Left ventricle myocardium inferior (tissue), 1 donor: ENCODE data around the gene U2SURP. TPM values are rescaled to one million over a fixed set of nuclear protein-coding genes. Genes with fewer than 3 reads are reported as not detected.

Experiments used
- DNase-seq: peaks from one replicate; pipeline ENCODE4 v3.0.0-alpha.2; 2020
- H3K27ac ChIP-seq: fragments of 200-600 bp; replicated peaks from 2 replicates; pipeline ENCODE4 v1.8.0; 2021
- H3K27me3 ChIP-seq: fragments of 200-600 bp; 2 replicates; pipeline ENCODE4 v1.8.0; 2021; ENCODE audit warnings: low read depth
- H3K36me3 ChIP-seq: fragments of 200-600 bp; 2 replicates; pipeline ENCODE4 v1.8.0; 2021
- H3K4me1 ChIP-seq: fragments of 200-600 bp; 2 replicates; pipeline ENCODE4 v1.8.0; 2021
- H3K4me3 ChIP-seq: fragments of 200-600 bp; 2 replicates; pipeline ENCODE4 v1.8.0; 2021; ENCODE audit warnings: mild to moderate bottlenecking, moderate library complexity
- H3K9me3 ChIP-seq: fragments of 200-600 bp; replicated peaks from 2 replicates; pipeline ENCODE4 v1.8.0; 2021
- intact Hi-C: fragments of 100-400 bp; cut with micrococcal nuclease; formaldehyde crosslinking; loops from one replicate; pipeline ENCODE4 v1.11.0; 2022
- total RNA-seq: library from RNA; stranded (reverse); fragmentation: NEBNext Ultra II Directional; extraction: Animal tissue kit (Norgen Biotek cat#: 25700); gene quantifications from one replicate; pipeline ENCODE4 v1.2.1, GENCODE V29; 2021
- TF ChIP-seq, protein P1 (sequence below): fragments of 200-600 bp; IDR thresholded peaks from 2 replicates; pipeline ENCODE4 v1.8.0; 2021; ENCODE audit warnings: antibody characterized with exemption, mild to moderate bottlenecking, borderline replicate concordance
- donor health status: DM: no; HTN: yes; CAD: no; lungs with severe emphysema.

U2SURP gene
- total RNA-seq, 1 donor from 2014 or later, result 43.7 TPM

DNA sequence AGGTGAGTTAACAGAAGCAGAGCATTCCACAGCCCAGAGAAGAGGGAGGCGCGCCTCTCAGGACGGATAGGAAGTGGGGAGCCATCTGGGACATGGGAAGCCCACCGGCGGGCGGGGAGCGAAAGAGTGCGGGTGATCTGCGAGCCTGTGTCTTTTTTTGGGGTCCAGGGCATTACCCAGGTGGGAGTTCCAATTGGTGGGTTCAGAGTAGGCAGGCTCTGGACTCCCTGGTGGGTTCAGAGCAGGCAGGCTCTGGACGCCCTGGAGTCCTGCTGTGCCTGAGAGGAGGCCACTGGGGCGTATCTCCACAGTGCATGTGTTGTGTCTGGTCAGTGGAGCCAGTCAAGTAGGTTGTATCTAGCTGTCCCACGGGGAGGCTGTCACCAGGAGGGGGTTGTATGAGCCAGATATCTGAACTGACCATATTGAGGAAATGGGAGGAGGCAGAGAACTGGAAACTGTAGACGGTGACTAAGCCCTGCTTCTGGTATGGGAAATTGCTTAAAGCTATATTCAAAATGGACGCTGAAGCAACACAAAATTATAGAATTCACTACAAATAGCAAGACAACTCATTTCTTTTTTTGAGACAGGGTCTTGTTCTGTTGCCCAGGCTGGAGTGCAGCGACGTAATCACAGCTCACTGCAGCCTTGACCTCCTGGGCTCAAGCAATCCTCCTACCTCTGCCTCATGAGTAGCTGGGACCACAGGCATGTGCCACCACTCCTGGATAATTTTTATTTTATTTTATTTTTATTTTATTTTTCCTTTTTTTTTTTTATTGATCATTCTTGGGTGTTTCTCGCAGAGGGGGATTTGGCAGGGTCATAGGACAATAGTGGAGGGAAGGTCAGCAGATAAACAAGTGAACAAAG, 83.7 kb downstream of the U2SURP start:
- TF ChIP-seq, protein P1, sequence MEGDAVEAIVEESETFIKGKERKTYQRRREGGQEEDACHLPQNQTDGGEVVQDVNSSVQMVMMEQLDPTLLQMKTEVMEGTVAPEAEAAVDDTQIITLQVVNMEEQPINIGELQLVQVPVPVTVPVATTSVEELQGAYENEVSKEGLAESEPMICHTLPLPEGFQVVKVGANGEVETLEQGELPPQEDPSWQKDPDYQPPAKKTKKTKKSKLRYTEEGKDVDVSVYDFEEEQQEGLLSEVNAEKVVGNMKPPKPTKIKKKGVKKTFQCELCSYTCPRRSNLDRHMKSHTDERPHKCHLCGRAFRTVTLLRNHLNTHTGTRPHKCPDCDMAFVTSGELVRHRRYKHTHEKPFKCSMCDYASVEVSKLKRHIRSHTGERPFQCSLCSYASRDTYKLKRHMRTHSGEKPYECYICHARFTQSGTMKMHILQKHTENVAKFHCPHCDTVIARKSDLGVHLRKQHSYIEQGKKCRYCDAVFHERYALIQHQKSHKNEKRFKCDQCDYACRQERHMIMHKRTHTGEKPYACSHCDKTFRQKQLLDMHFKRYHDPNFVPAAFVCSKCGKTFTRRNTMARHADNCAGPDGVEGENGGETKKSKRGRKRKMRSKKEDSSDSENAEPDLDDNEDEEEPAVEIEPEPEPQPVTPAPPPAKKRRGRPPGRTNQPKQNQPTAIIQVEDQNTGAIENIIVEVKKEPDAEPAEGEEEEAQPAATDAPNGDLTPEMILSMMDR, result no peak
- H3K4me3 ChIP-seq, result no peak overlapping the region
- H3K36me3 ChIP-seq, result no peaks in the 10 kb centered on the region
- H3K27ac ChIP-seq, result no peak overlapping the region
- no peaks in the 10 kb centered on the region for H3K4me1 ChIP-seq
- DNase-seq, result no peak
- H3K9me3 ChIP-seq, result no peaks in the 10 kb centered on the region
- intact Hi-C loops, result no loop called here
- no peaks in the 10 kb centered on the region for H3K27me3 ChIP-seq

DNA sequence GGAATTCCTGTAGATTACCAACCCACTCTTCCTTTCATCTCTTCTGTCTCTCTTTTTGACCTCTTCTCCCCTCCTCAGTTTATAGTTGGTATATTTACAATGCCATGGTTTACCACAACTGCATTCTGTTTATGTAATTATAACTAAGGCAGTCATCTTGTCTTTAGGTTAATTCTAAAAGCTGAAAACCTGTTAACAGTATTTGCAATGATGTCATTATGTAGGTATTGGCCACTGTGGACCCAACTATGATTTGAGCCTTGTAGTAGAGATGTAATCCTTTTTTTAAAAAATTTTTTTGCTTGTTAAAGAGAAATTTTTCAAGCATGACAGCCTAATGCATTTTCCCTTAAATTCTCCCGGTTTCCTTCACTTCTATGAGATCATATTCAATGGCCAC, 87.5 kb downstream of the U2SURP start:
- intact Hi-C loops, result no loop called here

DNA sequence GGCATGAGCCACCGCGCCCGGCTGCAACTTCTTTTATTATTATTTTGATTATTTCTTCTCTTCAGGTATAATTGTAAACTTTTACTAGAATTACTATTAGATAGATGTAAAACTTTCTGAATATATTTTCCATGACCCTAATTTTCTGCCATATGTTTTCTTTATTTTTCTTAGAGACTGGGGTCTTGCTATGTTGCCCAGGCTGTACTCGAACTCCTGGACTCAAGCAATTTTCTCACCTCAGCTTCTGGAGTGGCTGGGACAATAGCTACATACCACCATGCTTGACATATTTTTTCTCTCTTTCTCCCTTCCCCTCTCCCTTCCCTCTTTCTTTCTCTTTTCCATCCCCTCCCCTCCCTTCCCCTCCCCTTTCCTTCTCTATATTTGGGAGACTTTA, 88.6 kb downstream of the U2SURP start:
- Histone ChIP-seq H3K9me3 (no peaks in the 10 kb centered on the region), H3K27me3 (no peaks in the 10 kb centered on the region), H3K36me3 (no peaks in the 10 kb centered on the region), H3K4me3 (no peak overlapping the region), H3K27ac (no peak overlapping the region), H3K4me1 (peaks cover 6% of the 10 kb centered on the region)
- intact Hi-C loops, result no loop called here
- no peak for DNase-seq
- TF ChIP-seq, protein P1, result no peak

More for the DNA sequence above, 87.5 kb downstream of the U2SURP start:
- H3K9me3 ChIP-seq, result no peaks in the 10 kb centered on the region
- H3K27ac ChIP-seq, result no peak overlapping the region
- H3K27me3 ChIP-seq, result no peaks in the 10 kb centered on the region
- H3K4me3 ChIP-seq, result no peak overlapping the region
- H3K4me1 ChIP-seq, result peaks cover 6% of the 10 kb centered on the region
- no peaks in the 10 kb centered on the region for H3K36me3 ChIP-seq
- TF ChIP-seq, protein P1, result no peak
- no peak for DNase-seq

DNA sequence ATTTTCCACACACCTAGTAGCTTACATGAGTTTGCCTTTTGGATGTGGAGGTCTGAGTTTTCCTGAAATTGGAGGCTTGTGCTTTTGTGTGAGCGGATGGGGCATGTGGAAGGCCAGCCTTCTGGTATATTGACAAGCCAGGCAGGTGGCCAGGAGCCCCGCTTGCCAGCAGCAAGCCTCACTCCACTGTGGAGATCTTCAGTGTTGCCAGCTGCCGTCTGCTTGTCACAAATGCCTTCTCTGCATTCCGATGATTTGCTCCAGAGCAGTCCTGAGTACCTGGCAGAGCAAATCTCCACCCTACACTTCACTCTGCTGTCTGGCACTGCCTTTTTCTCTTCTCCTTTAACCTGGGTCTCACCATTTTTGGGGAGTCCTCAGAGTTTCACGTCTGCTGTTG, 89.1 kb downstream of the U2SURP start:
- H3K27ac ChIP-seq, result no peak overlapping the region

DNA sequence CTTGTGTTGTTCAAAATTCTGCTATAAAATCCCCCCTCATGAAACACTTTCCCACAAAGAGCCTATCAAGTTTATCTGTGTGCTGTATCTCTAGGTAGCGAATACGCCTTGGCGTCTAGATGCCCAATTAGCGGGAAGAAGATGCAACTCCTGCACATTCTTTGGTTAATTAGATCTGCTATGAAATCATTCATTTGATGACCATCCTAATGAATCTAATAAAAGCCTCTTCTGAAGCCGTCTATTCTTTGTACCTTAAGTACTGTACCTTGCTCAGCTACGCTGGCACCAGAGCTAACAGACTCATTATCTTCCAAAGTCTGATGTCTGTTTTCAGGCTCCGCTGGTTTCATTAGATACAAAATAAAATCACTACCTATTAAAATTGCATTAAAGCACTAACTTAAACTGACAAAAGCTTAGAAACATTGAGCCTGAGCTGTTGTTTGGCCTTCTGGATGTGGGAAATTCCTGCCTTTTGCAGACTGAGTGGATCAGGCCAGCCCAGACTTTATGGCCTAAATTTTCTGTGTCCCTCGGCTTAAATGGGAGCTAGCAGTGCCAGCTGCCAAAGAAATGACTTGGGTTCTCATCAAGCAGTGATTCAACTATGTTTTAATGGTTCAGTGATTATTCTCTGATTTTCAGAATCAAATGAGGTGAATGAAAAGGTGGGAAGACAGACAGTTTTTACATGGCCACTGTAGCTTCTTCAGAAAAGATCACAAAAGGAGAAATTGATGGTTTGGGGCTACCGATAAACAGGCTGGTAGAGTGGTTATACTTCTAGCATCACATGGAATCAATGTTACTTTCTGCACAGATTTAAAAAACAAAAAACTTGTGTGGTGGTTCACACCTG, 89.8 kb downstream of the U2SURP start:
- peaks cover 6% of the 10 kb centered on the region for H3K4me1 ChIP-seq
- no peak overlapping the region for H3K4me3 ChIP-seq
- TF ChIP-seq, protein P1, result no peak
- intact Hi-C loops, result no loop called here
- peaks cover 4% of the 10 kb centered on the region for H3K9me3 ChIP-seq
- DNase-seq, result no peak
- no peak overlapping the region for H3K27ac ChIP-seq
- no peaks in the 10 kb centered on the region for H3K27me3 ChIP-seq
- H3K36me3 ChIP-seq, result no peaks in the 10 kb centered on the region

More for the DNA sequence above, 89.1 kb downstream of the U2SURP start:
- peaks cover 6% of the 10 kb centered on the region for H3K4me1 ChIP-seq
- intact Hi-C loops, result no loop called here
- no peaks in the 10 kb centered on the region for H3K9me3 ChIP-seq
- TF ChIP-seq, protein P1, result no peak
- DNase-seq, result peak; percentile 25
- H3K36me3 ChIP-seq, result no peaks in the 10 kb centered on the region
- no peak overlapping the region for H3K4me3 ChIP-seq
- H3K27me3 ChIP-seq, result no peaks in the 10 kb centered on the region
